Progenitor cell of endocrine pancreas (in vitro differentiated cells): ENCODE measurements around the gene FCHSD2. TPM values are rescaled to one million over a fixed set of nuclear protein-coding genes. Genes with fewer than 3 reads are reported as not detected.

Experiments used
- DNase-seq: peaks from one replicate; pipeline ENCODE4 v3.0.0; 2021; ENCODE audit warnings: low spot score; ENCODE audit not compliant: unreplicated experiment
- H3K27ac Mint-ChIP-seq: 2 replicates; pipeline ENCODE4 v1.8.0; 2021; ENCODE audit warnings: mild to moderate bottlenecking, moderate library complexity, mixed read lengths
- H3K27me3 Mint-ChIP-seq: 2 replicates; pipeline ENCODE4 v1.8.0; 2021; ENCODE audit warnings: mixed read lengths
- H3K36me3 Mint-ChIP-seq: 2 replicates; pipeline ENCODE4 v1.8.0; 2022; ENCODE audit warnings: mixed read lengths; ENCODE audit not compliant: insufficient read depth
- H3K4me1 Mint-ChIP-seq: 2 replicates; pipeline ENCODE4 v1.8.0; 2021; ENCODE audit warnings: low read depth, mixed read lengths
- H3K4me3 Mint-ChIP-seq: 2 replicates; pipeline ENCODE4 v1.8.0; 2021; ENCODE audit warnings: low read depth, mild to moderate bottlenecking, moderate library complexity, mixed read lengths
- H3K9me3 Mint-ChIP-seq: 2 replicates; pipeline ENCODE4 v1.8.0; 2021; ENCODE audit warnings: low read depth, mixed read lengths
- total RNA-seq: library from RNA; stranded (reverse); gene quantifications from 2 replicates; pipeline ENCODE4 v1.2.1, GENCODE V29; 2021
- TF ChIP-seq, protein P1 (sequence below): fragments of 200-600 bp; sonication (generic); IDR thresholded peaks from one replicate; pipeline ENCODE4 v1.5.0; 2021; ENCODE audit warnings: antibody characterized with exemption, mild to moderate bottlenecking; ENCODE audit not compliant: unreplicated experiment

Gene FCHSD2
- total RNA-seq, 1 donor from 2014 or later = 35.4 TPM

DNA sequence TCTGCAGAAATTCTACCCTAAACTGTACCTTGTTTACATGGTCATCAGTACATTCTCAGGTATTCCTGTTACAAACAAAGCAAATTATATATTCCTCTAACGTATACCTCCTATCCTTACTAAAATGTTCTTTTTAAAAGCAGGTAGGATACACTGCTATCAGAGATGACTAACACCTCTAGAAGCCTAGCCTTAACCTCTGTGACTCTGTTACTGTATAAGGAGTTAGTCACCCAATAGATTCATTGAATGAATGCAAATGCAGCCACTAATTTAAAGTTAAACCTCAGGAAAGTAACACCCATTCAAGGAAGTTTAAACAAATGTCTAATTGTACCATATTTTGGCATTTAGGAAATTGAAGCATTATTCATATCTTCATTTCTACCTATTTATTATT is 82.2 kb downstream of the FCHSD2 start:
- Mint-ChIP-seq H3K36me3 (peaks cover 5% of the 10 kb centered on the region), H3K27ac (no peak overlapping the region), H3K4me3 (no peak overlapping the region), H3K9me3 (peaks cover 13% of the 10 kb centered on the region), H3K27me3 (no peaks in the 10 kb centered on the region), H3K4me1 (peaks cover 23% of the 10 kb centered on the region)
- TF ChIP-seq, protein P1, sequence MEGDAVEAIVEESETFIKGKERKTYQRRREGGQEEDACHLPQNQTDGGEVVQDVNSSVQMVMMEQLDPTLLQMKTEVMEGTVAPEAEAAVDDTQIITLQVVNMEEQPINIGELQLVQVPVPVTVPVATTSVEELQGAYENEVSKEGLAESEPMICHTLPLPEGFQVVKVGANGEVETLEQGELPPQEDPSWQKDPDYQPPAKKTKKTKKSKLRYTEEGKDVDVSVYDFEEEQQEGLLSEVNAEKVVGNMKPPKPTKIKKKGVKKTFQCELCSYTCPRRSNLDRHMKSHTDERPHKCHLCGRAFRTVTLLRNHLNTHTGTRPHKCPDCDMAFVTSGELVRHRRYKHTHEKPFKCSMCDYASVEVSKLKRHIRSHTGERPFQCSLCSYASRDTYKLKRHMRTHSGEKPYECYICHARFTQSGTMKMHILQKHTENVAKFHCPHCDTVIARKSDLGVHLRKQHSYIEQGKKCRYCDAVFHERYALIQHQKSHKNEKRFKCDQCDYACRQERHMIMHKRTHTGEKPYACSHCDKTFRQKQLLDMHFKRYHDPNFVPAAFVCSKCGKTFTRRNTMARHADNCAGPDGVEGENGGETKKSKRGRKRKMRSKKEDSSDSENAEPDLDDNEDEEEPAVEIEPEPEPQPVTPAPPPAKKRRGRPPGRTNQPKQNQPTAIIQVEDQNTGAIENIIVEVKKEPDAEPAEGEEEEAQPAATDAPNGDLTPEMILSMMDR = no peak
- DNase-seq = no peak

DNA sequence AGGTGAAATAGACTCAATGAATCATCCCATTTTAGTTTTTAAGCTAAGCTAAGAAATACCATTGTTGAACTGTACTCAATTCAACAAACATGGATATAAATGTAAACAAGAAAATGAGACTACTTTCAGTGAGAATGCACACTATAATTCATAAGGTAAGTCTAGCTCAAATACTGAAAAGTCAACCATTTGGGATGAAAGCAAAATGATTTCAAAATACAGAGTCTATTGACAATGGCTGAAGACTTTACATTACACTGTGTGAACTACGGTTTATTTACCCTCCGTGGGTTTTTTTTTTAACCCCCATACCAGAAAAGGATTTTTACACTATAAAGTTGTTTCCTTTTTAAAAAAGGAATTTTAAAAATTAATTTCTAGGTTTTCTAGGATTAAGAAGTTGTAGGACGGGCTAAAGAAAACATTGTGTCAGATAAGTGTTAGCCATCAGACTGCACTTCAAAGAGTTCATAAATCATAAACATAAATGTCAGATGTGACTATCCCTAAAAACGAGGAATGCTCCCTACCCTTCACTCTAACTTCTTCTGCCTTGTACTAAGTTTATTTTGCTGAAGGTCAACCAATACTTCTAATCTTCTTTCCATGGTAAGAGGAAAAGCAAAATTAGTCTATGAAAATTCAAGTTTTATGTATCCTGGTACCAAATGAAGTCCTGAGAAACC is 83.0 kb downstream of the FCHSD2 start:
- no peak overlapping the region for H3K4me3 Mint-ChIP-seq
- peaks cover 20% of the 10 kb centered on the region for H3K4me1 Mint-ChIP-seq
- TF ChIP-seq, protein P1 = no peak
- peaks cover 5% of the 10 kb centered on the region for H3K36me3 Mint-ChIP-seq
- DNase-seq = no peak
- no peaks in the 10 kb centered on the region for H3K27me3 Mint-ChIP-seq
- H3K27ac Mint-ChIP-seq = no peak overlapping the region
- H3K9me3 Mint-ChIP-seq = peaks cover 13% of the 10 kb centered on the region

DNA sequence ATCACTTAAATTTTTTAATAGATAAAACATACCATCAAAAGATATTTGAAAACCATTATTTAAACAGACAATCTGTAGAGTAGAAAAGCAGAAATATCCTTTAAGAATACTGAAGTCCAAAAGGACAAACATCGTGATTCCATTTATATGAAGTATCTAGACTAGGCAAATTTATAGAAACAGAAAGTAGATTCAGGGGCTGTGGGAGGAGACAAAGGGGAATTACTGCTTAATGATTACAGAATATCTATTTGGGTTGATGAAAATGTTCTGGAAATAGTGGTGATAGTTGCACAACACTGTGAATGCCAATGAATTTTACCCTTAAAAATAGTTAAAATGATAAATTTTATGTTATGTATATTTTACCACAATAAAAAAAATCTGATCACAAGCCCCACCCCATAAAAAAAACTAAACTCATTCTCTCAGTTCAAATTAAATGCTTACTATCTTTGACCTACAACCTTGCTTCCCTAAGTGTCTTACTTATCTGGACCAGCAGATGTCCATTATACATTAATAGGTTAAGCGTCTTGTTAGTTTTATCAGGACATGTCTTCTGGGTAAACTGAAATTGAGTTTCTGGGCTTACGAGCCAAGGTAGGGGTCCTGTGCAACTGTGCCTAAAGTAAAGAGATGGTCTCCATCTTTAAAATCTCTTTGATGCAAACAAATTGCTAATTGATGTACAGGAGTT is 86.3 kb downstream of the FCHSD2 start:
- H3K27ac Mint-ChIP-seq = no peak overlapping the region
- TF ChIP-seq, protein P1 = no peak
- no peaks in the 10 kb centered on the region for H3K27me3 Mint-ChIP-seq

DNA sequence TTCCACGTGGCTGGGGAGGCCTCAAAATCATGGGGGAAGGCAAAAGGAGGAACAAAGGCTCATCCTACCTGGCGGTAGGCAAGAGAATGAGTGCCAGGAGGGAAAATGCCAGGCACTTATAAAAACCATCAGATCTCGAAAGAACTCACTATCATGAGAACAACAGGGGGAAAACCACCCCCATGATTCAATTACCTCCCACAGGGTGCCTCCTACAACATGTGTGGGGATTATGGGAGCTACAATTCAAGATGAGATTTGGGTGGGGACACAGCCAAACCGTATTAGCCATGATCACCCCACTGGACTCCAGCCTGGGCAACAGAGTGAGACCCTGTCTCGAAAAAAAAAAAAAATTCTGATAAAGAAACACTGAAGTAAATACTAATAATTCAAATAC is 87.1 kb downstream of the FCHSD2 start:
- no peaks in the 10 kb centered on the region for H3K36me3 Mint-ChIP-seq
- DNase-seq = no peak
- H3K9me3 Mint-ChIP-seq = peaks cover 5% of the 10 kb centered on the region
- peaks cover 8% of the 10 kb centered on the region for H3K4me1 Mint-ChIP-seq
- H3K27ac Mint-ChIP-seq = no peak overlapping the region
- TF ChIP-seq, protein P1 = no peak
- H3K27me3 Mint-ChIP-seq = no peaks in the 10 kb centered on the region
- H3K4me3 Mint-ChIP-seq = no peak overlapping the region

More for the DNA sequence above, 86.3 kb downstream of the FCHSD2 start:
- Mint-ChIP-seq H3K9me3 (peaks cover 5% of the 10 kb centered on the region), H3K4me3 (no peak overlapping the region), H3K4me1 (peaks cover 15% of the 10 kb centered on the region), H3K36me3 (no peaks in the 10 kb centered on the region)
- DNase-seq = no peak

DNA sequence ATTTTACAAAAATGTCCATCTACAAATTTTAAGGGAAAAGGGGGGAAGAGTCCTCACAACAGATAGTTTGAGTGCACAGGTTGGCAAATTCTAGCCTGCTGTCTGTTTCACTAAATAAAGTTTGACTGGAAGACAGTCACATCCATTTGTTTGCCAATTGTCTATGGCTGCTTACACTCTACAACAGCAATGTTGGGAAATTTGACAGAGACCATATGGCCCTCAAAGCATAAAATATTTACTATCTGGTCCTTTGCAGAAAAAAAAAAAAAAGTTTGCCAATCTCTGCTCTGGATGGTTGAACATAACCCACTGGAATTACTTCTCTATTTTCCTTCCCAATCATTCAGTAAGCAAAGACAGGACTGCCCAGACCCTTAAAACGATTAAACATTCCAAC is 88.2 kb downstream of the FCHSD2 start:
- H3K27ac Mint-ChIP-seq = no peak overlapping the region
- H3K27me3 Mint-ChIP-seq = no peaks in the 10 kb centered on the region
- TF ChIP-seq, protein P1 = no peak
- H3K9me3 Mint-ChIP-seq = peaks cover 5% of the 10 kb centered on the region
- H3K36me3 Mint-ChIP-seq = no peaks in the 10 kb centered on the region
- no peak overlapping the region for H3K4me3 Mint-ChIP-seq
- H3K4me1 Mint-ChIP-seq = peaks cover 7% of the 10 kb centered on the region
- DNase-seq = no peak
